NT2/D1 (cell line): ENCODE data around the gene UBE2U.
"Not testable (repeated sequence)": the region's sequence is repeated elsewhere in the genome, so short reads cannot be mapped to it uniquely, and the experiment has no call there.

Experiments used
- DNase-seq: peaks from one replicate; pipeline ENCODE4 v3.0.0-alpha.2; 2011; ENCODE audit warnings: low read depth, low spot score
- H3K27me3 ChIP-seq: 2 replicates; pipeline ENCODE4 v1.6.0; 2011; ENCODE audit warnings: mild to moderate bottlenecking; ENCODE audit not compliant: insufficient read length, insufficient read depth
- H3K36me3 ChIP-seq: 2 replicates; pipeline ENCODE4 v1.6.1; 2011; ENCODE audit warnings: mild to moderate bottlenecking, low read length, mixed read lengths; ENCODE audit not compliant: insufficient read depth, insufficient read length
- H3K4me1 ChIP-seq: 2 replicates; pipeline ENCODE4 v1.5.1; 2011; ENCODE audit not compliant: insufficient read depth, insufficient read length
- H3K4me3 ChIP-seq: 2 replicates; pipeline ENCODE4 v1.5.1; 2011; ENCODE audit warnings: low read depth; ENCODE audit not compliant: insufficient read length
- H3K9ac ChIP-seq: 2 replicates; pipeline ENCODE4 v1.6.0; 2011; ENCODE audit warnings: low read depth; ENCODE audit not compliant: insufficient read length
- H3K9me3 ChIP-seq: 2 replicates; pipeline ENCODE4 v1.5.1; 2011; ENCODE audit warnings: mild to moderate bottlenecking, low read length; ENCODE audit not compliant: insufficient read depth
- SUZ12 ChIP-seq: IDR thresholded peaks from 2 replicates; pipeline ENCODE4 v1.6.1; 2011; ENCODE audit not compliant: insufficient read length, insufficient read depth; ENCODE audit errors: extremely low read depth
- YY1 ChIP-seq: IDR thresholded peaks from 2 replicates; pipeline ENCODE4 v1.6.1; 2011; ENCODE audit not compliant: insufficient read length, insufficient read depth
- ZNF274 ChIP-seq: IDR thresholded peaks from 2 replicates; pipeline ENCODE4 v1.6.1; 2011; ENCODE audit warnings: mild to moderate bottlenecking, low read depth, low read length

The UBE2U gene

DNA sequence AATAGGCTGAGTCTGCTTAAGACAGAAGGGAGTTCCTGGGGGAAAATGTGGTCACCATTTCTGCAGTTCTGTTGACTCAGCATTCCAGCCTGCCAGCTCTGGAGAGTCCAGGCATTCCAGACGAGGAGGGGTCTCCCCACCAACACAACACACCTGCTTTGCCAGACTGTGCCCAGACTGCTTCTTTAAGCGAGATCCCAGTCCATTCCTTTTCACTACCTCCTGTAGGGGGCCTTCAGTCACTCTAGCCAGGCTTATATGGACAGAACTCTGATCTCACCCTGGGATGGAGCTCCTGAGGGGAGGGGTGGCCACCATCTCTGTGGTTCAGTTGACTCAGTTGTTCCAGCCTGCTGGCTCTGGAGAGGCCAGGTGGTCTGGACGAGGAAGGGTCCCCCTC is 48.5 kb downstream of the UBE2U start:
- no peak overlapping the region for H3K4me3 ChIP-seq
- DNase-seq = peak; percentile 47
- TF ChIP-seq SUZ12 = no peak
- no peak for TF ChIP-seq ZNF274
- TF ChIP-seq YY1 = no peak
- H3K9me3 ChIP-seq = no peaks in the 10 kb centered on the region
- no peaks in the 10 kb centered on the region for H3K27me3 ChIP-seq
- H3K9ac ChIP-seq = no peak overlapping the region
- no peaks in the 10 kb centered on the region for H3K36me3 ChIP-seq
- H3K4me1 ChIP-seq = peaks cover 3% of the 10 kb centered on the region

DNA sequence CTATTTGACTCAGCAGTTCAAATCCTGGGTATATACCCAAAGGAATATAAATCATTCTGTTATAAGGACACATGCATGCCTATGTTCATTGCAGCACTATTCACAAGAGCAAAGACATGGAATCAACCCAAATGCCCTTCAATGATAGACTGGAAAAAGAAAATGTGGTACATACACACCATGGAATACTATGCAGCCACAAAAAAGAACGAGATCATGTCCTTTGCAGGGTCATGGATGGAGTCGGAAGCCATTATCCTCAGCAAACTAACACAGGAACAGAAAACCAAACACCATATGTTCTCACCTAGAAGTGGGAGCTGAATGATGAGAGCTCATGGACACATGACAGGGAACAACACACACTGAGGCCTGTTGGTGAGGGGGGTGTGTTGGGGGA is 53.8 kb downstream of the UBE2U start:
- H3K4me1 ChIP-seq, H3K27me3 ChIP-seq, H3K9ac ChIP-seq, H3K36me3 ChIP-seq, DNase-seq, H3K4me3 ChIP-seq, H3K9me3 ChIP-seq: not testable (repeated sequence)

DNA sequence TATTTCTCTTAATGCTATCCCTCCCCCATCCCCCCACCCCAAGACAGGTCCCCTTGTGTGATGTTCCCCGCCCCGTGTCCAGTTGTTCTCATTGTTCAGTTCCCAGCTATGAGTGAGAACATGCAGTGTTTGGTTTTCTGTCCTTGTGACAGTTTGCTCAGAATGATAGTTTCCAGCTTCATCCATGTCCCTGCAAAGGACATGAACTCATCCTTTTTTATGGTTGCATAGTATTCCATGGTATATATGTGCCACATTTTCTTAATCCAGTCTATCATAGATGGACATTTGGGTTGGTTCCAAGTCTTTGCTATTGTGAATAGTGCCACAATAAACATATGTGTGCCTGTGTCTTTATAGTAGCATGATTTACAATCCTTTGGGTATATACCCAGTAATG is 55.0 kb downstream of the UBE2U start:
- H3K4me1 ChIP-seq, H3K9ac ChIP-seq, DNase-seq, H3K36me3 ChIP-seq, H3K9me3 ChIP-seq, H3K27me3 ChIP-seq, H3K4me3 ChIP-seq: not testable (repeated sequence)

DNA sequence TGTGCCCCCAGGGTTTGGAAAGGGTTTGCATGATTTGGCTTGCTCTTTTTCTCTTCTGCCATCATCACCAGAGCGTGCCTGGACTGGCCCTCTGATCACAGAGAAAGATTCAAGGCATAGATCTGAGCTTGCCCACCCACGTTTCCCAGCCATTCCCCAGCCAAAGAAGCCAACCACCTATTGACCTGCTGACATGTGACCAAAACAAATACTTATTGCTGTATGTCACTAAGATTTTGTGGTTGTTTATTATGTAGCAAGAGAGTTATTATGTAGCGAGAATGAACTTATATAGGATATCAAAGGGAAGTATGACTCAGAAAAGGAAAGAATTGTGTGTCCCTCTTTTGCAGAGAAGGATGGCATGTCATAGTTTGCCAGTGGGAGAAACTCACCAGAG is 59.9 kb downstream of the UBE2U start:
- no peak for DNase-seq

DNA sequence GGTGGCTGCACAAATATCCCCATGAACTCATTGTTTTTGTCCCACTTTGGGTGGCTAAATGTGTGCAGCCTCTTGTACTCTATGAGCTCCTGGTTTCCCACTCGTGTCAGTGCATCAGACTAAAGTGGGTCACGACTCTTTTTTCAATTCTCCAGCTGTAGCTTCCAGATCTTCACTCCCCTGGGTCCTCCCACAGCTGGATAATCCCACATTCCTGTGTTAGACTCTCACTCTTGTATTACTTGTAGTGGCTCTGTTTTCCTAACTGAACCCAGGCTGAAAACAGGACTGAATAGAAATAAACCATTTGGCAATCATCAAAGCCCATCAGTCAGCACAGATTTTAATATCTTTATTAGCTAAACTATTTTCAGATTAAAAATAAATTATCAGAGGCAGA is 60.4 kb downstream of the UBE2U start:
- no peak overlapping the region for H3K9ac ChIP-seq
- TF ChIP-seq YY1 = no peak
- H3K27me3 ChIP-seq = no peaks in the 10 kb centered on the region
- no peaks in the 10 kb centered on the region for H3K36me3 ChIP-seq
- DNase-seq = no peak
- H3K4me3 ChIP-seq = no peak overlapping the region
- H3K4me1 ChIP-seq = no peaks in the 10 kb centered on the region
- no peaks in the 10 kb centered on the region for H3K9me3 ChIP-seq

More for the DNA sequence above, 59.9 kb downstream of the UBE2U start:
- Histone ChIP-seq H3K9me3 (no peaks in the 10 kb centered on the region), H3K9ac (no peak overlapping the region), H3K36me3 (no peaks in the 10 kb centered on the region), H3K4me3 (no peak overlapping the region), H3K4me1 (no peaks in the 10 kb centered on the region), H3K27me3 (no peaks in the 10 kb centered on the region)
- TF ChIP-seq SUZ12 (no peak), ZNF274 (no peak), YY1 (no peak)

DNA sequence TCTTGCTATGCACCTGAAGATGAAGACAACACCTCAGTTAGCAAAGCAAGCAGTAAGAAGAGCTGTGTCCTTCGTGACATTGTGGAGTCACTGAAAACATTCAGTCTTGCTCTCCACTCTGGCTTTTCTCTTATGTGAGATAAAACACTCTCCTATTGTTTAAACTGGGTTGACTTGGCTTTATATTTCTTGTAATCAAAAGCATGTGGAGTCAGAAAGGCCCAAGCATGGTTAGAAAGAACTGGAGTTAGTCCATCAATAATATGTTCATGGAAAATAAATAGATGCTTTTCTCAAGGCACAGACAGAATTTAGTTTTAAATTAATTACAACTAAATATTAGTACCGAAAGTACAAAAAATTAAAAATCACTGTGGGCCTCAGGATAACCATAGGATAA is 61.7 kb downstream of the UBE2U start:
- Histone ChIP-seq H3K9me3 (no peaks in the 10 kb centered on the region), H3K4me3 (no peak overlapping the region), H3K9ac (no peak overlapping the region), H3K36me3 (no peaks in the 10 kb centered on the region), H3K4me1 (peaks cover 3% of the 10 kb centered on the region), H3K27me3 (no peaks in the 10 kb centered on the region)
- TF ChIP-seq ZNF274 (no peak), YY1 (no peak), SUZ12 (no peak)
- DNase-seq = no peak

DNA sequence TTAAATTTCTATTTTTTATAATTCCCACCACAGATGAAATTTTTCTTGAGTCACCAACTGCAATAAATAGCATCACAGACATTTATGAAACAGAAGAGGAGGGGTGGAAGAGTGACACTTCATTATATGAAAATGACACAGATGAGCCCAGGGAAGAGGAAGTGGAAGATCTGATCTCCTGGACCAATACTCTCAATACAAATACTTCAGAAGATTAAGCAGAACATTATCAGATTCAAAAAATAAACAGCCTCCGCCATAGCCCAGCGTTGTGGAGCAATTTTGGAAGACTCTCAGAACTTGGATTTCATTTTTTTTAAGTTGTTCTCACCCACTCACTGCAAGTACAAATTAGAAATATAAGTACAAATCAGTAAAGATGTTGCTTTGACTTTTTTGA is 63.6 kb downstream of the UBE2U start:
- H3K27me3 ChIP-seq = no peaks in the 10 kb centered on the region
- H3K4me3 ChIP-seq = no peak overlapping the region
- peaks cover 7% of the 10 kb centered on the region; the same call in 1 of the 2 replicates for H3K9me3 ChIP-seq
- peaks cover 3% of the 10 kb centered on the region for H3K4me1 ChIP-seq
- no peak overlapping the region for H3K9ac ChIP-seq
- no peak for TF ChIP-seq YY1
- TF ChIP-seq SUZ12 = no peak
- no peak for TF ChIP-seq ZNF274
- no peaks in the 10 kb centered on the region for H3K36me3 ChIP-seq
- DNase-seq = no peak

DNA sequence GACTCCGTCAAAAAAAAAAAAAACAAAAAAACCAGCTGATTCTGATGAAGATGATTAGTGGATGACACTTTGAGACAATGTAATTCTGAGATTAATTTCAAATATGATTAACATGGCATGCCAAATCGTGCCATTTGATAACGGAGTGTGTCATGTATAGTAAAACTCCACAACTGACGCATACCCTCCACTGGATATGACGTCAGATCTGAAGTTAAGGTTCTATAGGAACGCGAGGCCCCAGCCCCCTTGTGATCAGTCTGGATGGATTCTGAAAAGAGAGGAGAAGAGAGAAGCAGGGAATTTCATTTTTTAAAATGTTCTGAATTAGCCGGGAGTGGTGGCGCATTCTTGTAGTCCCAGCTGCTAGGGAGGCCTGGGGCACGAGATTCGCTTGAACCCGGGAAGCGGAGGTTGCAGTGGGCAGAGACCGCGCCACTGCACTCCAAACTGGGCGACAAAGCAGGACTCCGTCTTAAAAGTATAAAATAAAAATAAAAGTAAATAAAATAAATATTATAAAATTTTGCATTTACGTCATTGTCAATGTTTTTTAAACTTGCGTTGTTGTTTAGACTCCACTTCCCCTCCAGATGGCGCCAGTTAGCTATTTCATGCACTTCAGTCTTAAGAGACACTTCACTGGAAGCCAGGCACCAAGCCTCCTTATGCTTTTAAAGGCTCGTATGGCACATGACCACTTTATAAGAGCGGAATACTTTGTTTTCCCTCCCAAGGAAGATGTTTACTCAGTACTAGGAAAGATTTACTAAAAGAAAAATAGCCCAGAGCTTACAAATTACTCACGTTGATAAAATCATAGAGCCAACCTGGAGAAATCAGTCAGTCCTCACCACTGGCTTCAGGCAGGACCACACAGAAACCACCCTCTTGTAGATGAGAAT is 65.5 kb downstream of the UBE2U start:
- no peaks in the 10 kb centered on the region for H3K36me3 ChIP-seq
- no peak overlapping the region for H3K9ac ChIP-seq
- no peaks in the 10 kb centered on the region for H3K27me3 ChIP-seq
- H3K4me3 ChIP-seq = no peak overlapping the region
- H3K9me3 ChIP-seq = peaks cover 22% of the 10 kb centered on the region
- peaks cover 3% of the 10 kb centered on the region for H3K4me1 ChIP-seq
- DNase-seq = peak; percentile 90
- TF ChIP-seq ZNF274 = no peak
- no peak for TF ChIP-seq SUZ12
- TF ChIP-seq YY1 = no peak
